ENCODE data around the gene GLT6D1. TPM values are rescaled to one million over a fixed set of nuclear protein-coding genes. Genes with fewer than 3 reads are reported as not detected.

The GLT6D1 gene
- total RNA-seq = not detected

GRCh38 chr9:135639196-135639595 is at the start of gene GLT6D1:
Gene GLT6D1, minus strand, starts transcription at chr9:135639540. Its CDS starts 353 bp downstream, at chr9:135639187.
- no peak within 1 kb of the TSS for H3K4me3 ChIP-seq
- H3K36me3 ChIP-seq = no peaks in the 10 kb centered on the region
- intact Hi-C loops (cut with DNase I) = no loop called here
- 76 to 82% methylated on average over 9 of the region's 9 CpGs for WGBS, 2 donors
- H3K4me1 ChIP-seq = no peaks in the 10 kb centered on the region
- H3K9me3 ChIP-seq = peaks cover 0 to 8% (median under 1%) of the 10 kb centered on the region in 3 donors
- H3K27ac ChIP-seq = no peak within 1 kb of the TSS
- TF ChIP-seq CTCF (IDR thresholded peaks at IDR 0.05) (no peak), POLR2A (IDR thresholded peaks at IDR 0.05) (no peak)
- peaks cover 0 to 58% (median 0%) of the 10 kb centered on the region in 4 donors for H3K27me3 ChIP-seq
- no peak for DNase-seq

GRCh38 chr9:135689011-135689410 is 49.7 kb upstream of the GLT6D1 start:
- DNase-seq = no peak
- Histone ChIP-seq H3K27me3 (peaks cover 0 to 76% (median 0%) of the 10 kb centered on the region in 4 donors), H3K27ac (no peak overlapping the region), H3K4me1 (no peaks in the 10 kb centered on the region), H3K9me3 (no peaks in the 10 kb centered on the region), H3K4me3 (no peak overlapping the region), H3K36me3 (no peaks in the 10 kb centered on the region)
- TF ChIP-seq POLR2A (IDR thresholded peaks at IDR 0.05) = no peak
- no peak for TF ChIP-seq CTCF (IDR thresholded peaks at IDR 0.05)
- intact Hi-C loops (cut with DNase I) = no loop called here
- WGBS, 2 donors = 75 to 85% methylated on average over 7 to 8 of the region's 10 CpGs

- 69 to 87% methylated on average over 3 to 4 of the region's 15 CpGs for WGBS, 2 donors
- no peak for TF ChIP-seq CTCF (IDR thresholded peaks at IDR 0.05)
- TF ChIP-seq POLR2A (IDR thresholded peaks at IDR 0.05) = no peak
- H3K4me1 ChIP-seq = no peaks in the 10 kb centered on the region
- H3K36me3 ChIP-seq = no peaks in the 10 kb centered on the region
- no peaks in the 10 kb centered on the region for H3K9me3 ChIP-seq
- H3K4me3 ChIP-seq = no peak overlapping the region
- H3K27ac ChIP-seq = no peak overlapping the region
- H3K27me3 ChIP-seq = peaks cover 0 to 76% (median 0%) of the 10 kb centered on the region in 4 donors
- intact Hi-C loops (cut with DNase I) = no loop called here
- no peak for DNase-seq
Observed at GRCh38 chr9:135687216-135687615, 47.9 kb upstream of the GLT6D1 start.

GRCh38 chr9:135684691-135685090 is 45.4 kb upstream of the GLT6D1 start:
- no peak for DNase-seq
- WGBS, 2 donors = 54 to 60% methylated on average over 3 to 4 of the region's 17 CpGs
- H3K27me3 ChIP-seq = peaks cover 0 to 74% (median 0%) of the 10 kb centered on the region in 4 donors

GRCh38 chr9:135683401-135684034 is 44.2 kb upstream of the GLT6D1 start:
- Histone ChIP-seq H3K4me1 (no peaks in the 10 kb centered on the region), H3K36me3 (no peaks in the 10 kb centered on the region), H3K4me3 (no peak overlapping the region), H3K9me3 (no peaks in the 10 kb centered on the region), H3K27me3 (peaks cover 0 to 68% (median 0%) of the 10 kb centered on the region in 4 donors), H3K27ac (no peak overlapping the region)
- WGBS, 2 donors = 34 to 49% methylated on average over 3 of the region's 15 CpGs
- TF ChIP-seq CTCF (IDR thresholded peaks at IDR 0.05) = no peak
- TF ChIP-seq POLR2A (IDR thresholded peaks at IDR 0.05) = no peak
- DNase-seq = no peak
- intact Hi-C loops (cut with DNase I) = no loop called here

More at GRCh38 chr9:135684691-135685090, 45.4 kb upstream of the GLT6D1 start:
- intact Hi-C loops (cut with DNase I) = no loop called here
- Histone ChIP-seq H3K4me1 (no peaks in the 10 kb centered on the region), H3K36me3 (no peaks in the 10 kb centered on the region), H3K9me3 (no peaks in the 10 kb centered on the region), H3K27ac (no peak overlapping the region), H3K4me3 (no peak overlapping the region)
- no peak for TF ChIP-seq POLR2A (IDR thresholded peaks at IDR 0.05)
